ENCODE data around the gene PNPLA8. TPM values are rescaled to one million over a fixed set of nuclear protein-coding genes. Genes with fewer than 3 reads are reported as not detected.

The PNPLA8 gene
- total and polyA plus RNA-seq, 11 donors = 12.5 to 61.5 (median 32.8) TPM

DNA sequence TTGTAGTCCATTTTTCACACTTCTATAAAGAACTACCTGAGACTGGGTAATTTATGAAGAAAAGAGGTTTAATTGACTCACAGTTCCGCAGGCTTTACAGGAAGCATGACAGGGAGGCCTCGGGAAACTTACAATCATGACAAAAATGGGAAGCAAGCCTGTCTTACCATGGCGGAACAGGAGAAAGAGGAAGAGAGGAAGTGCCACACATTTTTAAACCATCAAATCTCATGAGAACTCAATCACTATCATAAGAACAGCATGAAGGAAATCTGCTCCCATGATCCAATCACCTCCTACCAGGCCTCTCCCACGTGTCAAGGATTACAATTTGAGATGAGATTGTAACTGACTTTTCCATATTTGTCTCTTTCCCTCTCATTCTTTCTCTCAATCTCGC is 9.3 kb upstream of the PNPLA8 start:
- intact Hi-C loops (cut with DNase I) = no loop called here

DNA sequence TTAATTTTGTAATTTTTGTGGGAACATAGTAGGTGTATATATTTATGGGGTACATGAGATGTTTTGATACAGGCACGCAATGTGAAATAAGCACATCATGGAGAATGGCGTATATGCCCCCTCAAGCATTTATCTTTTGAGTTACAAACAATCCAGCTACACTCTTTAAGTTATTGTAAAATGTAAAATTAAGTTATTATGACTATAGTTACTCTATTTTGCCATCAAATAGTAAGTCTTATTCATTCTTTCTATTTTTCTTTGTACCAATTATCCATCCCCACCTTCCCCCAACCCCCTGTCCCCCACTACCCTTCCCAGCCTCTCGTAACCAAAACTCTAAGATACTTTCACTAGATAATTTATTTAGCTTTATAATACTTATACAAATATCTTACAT is 7.8 kb upstream of the PNPLA8 start:
- Histone ChIP-seq H3K9me3 (no peaks in the 10 kb centered on the region), H3K4me1 (no peaks in the 10 kb centered on the region), H3K27ac (no peak overlapping the region), H3K4me3 (no peak overlapping the region), H3K36me3 (no peaks in the 10 kb centered on the region), H3K27me3 (no peaks in the 10 kb centered on the region)
- no peak for TF ChIP-seq POLR2A (IDR thresholded peaks at IDR 0.05)
- TF ChIP-seq, protein P1, sequence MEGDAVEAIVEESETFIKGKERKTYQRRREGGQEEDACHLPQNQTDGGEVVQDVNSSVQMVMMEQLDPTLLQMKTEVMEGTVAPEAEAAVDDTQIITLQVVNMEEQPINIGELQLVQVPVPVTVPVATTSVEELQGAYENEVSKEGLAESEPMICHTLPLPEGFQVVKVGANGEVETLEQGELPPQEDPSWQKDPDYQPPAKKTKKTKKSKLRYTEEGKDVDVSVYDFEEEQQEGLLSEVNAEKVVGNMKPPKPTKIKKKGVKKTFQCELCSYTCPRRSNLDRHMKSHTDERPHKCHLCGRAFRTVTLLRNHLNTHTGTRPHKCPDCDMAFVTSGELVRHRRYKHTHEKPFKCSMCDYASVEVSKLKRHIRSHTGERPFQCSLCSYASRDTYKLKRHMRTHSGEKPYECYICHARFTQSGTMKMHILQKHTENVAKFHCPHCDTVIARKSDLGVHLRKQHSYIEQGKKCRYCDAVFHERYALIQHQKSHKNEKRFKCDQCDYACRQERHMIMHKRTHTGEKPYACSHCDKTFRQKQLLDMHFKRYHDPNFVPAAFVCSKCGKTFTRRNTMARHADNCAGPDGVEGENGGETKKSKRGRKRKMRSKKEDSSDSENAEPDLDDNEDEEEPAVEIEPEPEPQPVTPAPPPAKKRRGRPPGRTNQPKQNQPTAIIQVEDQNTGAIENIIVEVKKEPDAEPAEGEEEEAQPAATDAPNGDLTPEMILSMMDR (IDR thresholded peaks at IDR 0.05) = no peak
- DNase-seq (no peak), ATAC-seq (no peak)
- 98% methylated on average over 3 of the region's 3 CpGs for WGBS, 4 donors
- intact Hi-C loops (cut with DNase I) = no loop called here

More for the DNA sequence above, 9.3 kb upstream of the PNPLA8 start:
- ATAC-seq = no peak
- 44 to 67% (median 60%) methylated on average over 5 of the region's 5 CpGs for WGBS, 4 donors
- Histone ChIP-seq H3K4me3 (no peak overlapping the region), H3K27ac (no peak overlapping the region), H3K27me3 (no peaks in the 10 kb centered on the region), H3K36me3 (no peaks in the 10 kb centered on the region), H3K4me1 (no peaks in the 10 kb centered on the region), H3K9me3 (no peaks in the 10 kb centered on the region)
- DNase-seq = no peak
- TF ChIP-seq POLR2A (IDR thresholded peaks at IDR 0.05) = no peak
- TF ChIP-seq, protein P1 (IDR thresholded peaks at IDR 0.05) = no peak

DNA sequence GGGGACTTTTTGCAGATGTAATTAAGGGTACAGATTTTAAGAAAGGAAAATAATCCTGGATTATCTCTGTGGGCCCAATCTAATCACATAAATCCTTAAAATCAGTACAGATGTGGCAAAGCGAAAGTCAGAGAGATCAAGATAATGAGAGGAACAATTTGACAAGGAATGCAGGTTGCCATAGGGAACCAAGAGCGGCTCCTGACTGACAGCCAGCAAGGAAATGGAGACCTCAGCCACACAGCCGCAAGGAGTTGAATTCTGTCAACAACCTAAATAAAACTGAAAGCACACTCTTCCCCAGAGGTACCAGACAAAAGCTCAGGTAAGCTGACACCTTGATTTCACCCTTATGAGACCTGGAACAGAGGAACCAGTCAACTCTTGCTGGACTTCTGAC is 3.4 kb upstream of the PNPLA8 start:
- Histone ChIP-seq H3K4me1 (peaks cover 0 to 15% (median 9%) of the 10 kb centered on the region in 12 donors), H3K36me3 (no peaks in the 10 kb centered on the region), H3K4me3 (no peak overlapping the region), H3K9me3 (no peaks in the 10 kb centered on the region), H3K27me3 (no peaks in the 10 kb centered on the region), H3K27ac (no peak overlapping the region)
- DNase-seq (no peak), ATAC-seq (no peak)
- WGBS, 4 donors = 66 to 84% (median 78%) methylated on average over 3 of the region's 3 CpGs
- no peak for TF ChIP-seq POLR2A (IDR thresholded peaks at IDR 0.05)
- TF ChIP-seq, protein P1 (IDR thresholded peaks at IDR 0.05) = no peak
- intact Hi-C loops (cut with DNase I) = loop anchor here in 3 of 10 donors (5.0 kb wide), 2 partner anchors 38 to 637 kb away; partner anchors contain the start of genes DNAJB9 (in 2 of the 3), THAP5 (in 2 of the 3) and DLD (in 1 of the 3)

DNA sequence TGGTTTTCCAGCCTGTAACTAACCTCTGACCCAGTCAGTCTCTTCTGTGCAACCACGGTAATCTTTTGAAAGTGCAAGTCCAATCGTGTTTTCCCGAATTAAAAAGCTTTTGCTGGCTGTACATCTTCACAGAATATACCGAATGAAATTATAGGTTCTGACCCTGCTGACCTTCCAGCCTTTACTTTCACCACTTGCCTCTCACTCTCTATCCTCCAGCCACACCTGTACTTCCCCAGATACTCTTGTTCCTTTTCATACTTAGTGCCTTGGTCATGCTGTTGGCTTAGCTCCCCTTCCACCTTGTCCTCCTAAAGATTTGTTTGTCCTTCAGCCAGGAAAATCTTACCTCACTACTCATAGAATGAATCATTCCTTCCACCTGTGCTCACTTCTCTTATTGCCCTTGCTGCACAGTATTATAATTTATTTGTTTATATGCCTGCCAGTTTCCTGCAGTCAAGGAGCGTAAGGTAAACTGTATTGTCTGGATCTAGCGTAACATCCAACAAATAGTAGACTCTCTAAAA is 2.3 kb upstream of the PNPLA8 start:
- intact Hi-C loops (cut with DNase I) = loop anchor here in 3 of 10 donors (5.0 kb wide), 2 partner anchors 39 to 636 kb away; partner anchors contain the start of genes DNAJB9 (in 2 of the 3), THAP5 (in 2 of the 3) and DLD (in 1 of the 3)
- no peak overlapping the region for H3K4me3 ChIP-seq
- TF ChIP-seq, protein P1 (IDR thresholded peaks at IDR 0.05) = no peak
- TF ChIP-seq POLR2A (IDR thresholded peaks at IDR 0.05) = no peak
- H3K36me3 ChIP-seq = no peaks in the 10 kb centered on the region
- no peaks in the 10 kb centered on the region for H3K9me3 ChIP-seq
- 95 to 97% (median 96%) methylated on average over 6 of the region's 6 CpGs for WGBS, 4 donors
- no peaks in the 10 kb centered on the region for H3K27me3 ChIP-seq
- no peak overlapping the region for H3K27ac ChIP-seq
- no peak for ATAC-seq
- no peak for DNase-seq
- peaks cover 0 to 26% (median 20%) of the 10 kb centered on the region in 12 donors for H3K4me1 ChIP-seq

Data from heart left ventricle (tissue), 16 donors.